Gastroesophageal sphincter (tissue), 4 donors: ENCODE data around the gene EZH1. TPM values are rescaled to one million over a fixed set of nuclear protein-coding genes. Genes with fewer than 3 reads are reported as not detected.
"Not testable (repeated sequence)": the region's sequence is repeated elsewhere in the genome, so short reads cannot be mapped to it uniquely, and the experiment has no call there.

Experiments
- ATAC-seq: fragments of 150-250 bp; one replicate; pipeline ENCODE4 v1.9.1; 2016; ENCODE audit warnings: mild to moderate bottlenecking, moderate library complexity
- H3K27ac ChIP-seq, 4 donors: fragments of 200-600 bp; sonication (generic) in 3 of 4; 1 replicate in 3 of 4; 2 replicates in 1 of 4; pipeline ENCODE4 v1.5.1; 2016 to 2019
- H3K27me3 ChIP-seq: fragments of 200-600 bp; sonication (generic); one replicate; pipeline ENCODE4 v1.5.1; 2019
- H3K36me3 ChIP-seq, 2 donors: fragments of 200-600 bp; sonication (generic); one replicate each; pipeline ENCODE4 v1.5.1; 2019; ENCODE audit warnings: control low read depth in 1 of 2
- H3K4me1 ChIP-seq, 3 donors: fragments of 200-600 bp; sonication (generic); 1 replicate in 2 of 3; 2 replicates in 1 of 3; pipeline ENCODE4 v1.5.1; 2016 to 2019; ENCODE audit warnings: control low read depth in 2 of 3
- H3K4me3 ChIP-seq, 2 donors: fragments of 200-600 bp; sonication (generic); one replicate each; pipeline ENCODE4 v1.5.1; 2019; ENCODE audit warnings: mild to moderate bottlenecking in 1 of 2, moderate library complexity in 1 of 2
- H3K9me3 ChIP-seq, 3 donors: fragments of 200-600 bp; sonication (generic); one replicate each; pipeline ENCODE4 v1.5.1; 2017 to 2019; ENCODE audit warnings: control low read depth in 2 of 3
- CTCF ChIP-seq, 4 experiments: fragments of 200-600 bp in 2 of 4; fragments of 450-650 bp in 2 of 4; sonication (generic) in 1 of 4; IDR thresholded peaks; one replicate each; pipeline ENCODE4 v1.5.1; 2017 to 2019; ENCODE audit warnings: antibody characterized with exemption in 4 of 4, mild to moderate bottlenecking in 2 of 4, moderate library complexity in 2 of 4
- EP300 ChIP-seq: sonication (generic); formaldehyde crosslinking; IDR thresholded peaks from one replicate; pipeline ENCODE4 v1.6.1; 2017; ENCODE audit warnings: antibody characterized with exemption, mild to moderate bottlenecking
- POLR2A ChIP-seq, 2 donors: fragments of 450-650 bp; IDR thresholded peaks; one replicate each; pipeline ENCODE4 v1.6.1; 2017; ENCODE audit warnings: antibody characterized with exemption in 2 of 2, mild to moderate bottlenecking in 2 of 2, moderate library complexity in 1 of 2
- POLR2AphosphoS5 ChIP-seq: sonication (generic); formaldehyde crosslinking; IDR thresholded peaks from one replicate; pipeline ENCODE4 v1.6.1; 2017; ENCODE audit warnings: antibody characterized with exemption
- WGBS, 2 donors: methylation state at CpG; one replicate each; pipeline ENCODE4 v1.1.5; 2018; ENCODE audit warnings: low coverage in 1 of 2; 5-methylcytosine and 5-hydroxymethylcytosine counted together
- total RNA-seq, 4 donors: library from RNA; depleted of rRNA; stranded (reverse); fragments of >200 nt; gene quantifications; one replicate each; pipeline ENCODE4 v1.1.0, GENCODE V29; 2016

The EZH1 gene
- total RNA-seq, 4 donors from 2014 or later = 57.2 to 90.4 (median 59.7) TPM

GRCh38 chr17:42665581-42666001 lies 79.2 kb downstream of the EZH1 start:
- Histone ChIP-seq H3K27ac (peak overlapping the region in 2 of 4 donors; percentile 4 to 99), H3K9me3 (no peaks in the 10 kb centered on the region), H3K36me3 (peaks cover 0 to 85% of the 10 kb centered on the region in 2 donors), H3K4me3 (no peak overlapping the region), H3K4me1 (peaks cover 8 to 66% (median 17%) of the 10 kb centered on the region in 3 donors), H3K27me3 (no peaks in the 10 kb centered on the region)
- no peak for TF ChIP-seq POLR2AphosphoS5
- no peak for TF ChIP-seq CTCF (IDR thresholded peaks at IDR 0.05)
- TF ChIP-seq EP300 = no peak
- TF ChIP-seq POLR2A (IDR thresholded peaks at IDR 0.05) = no peak
- ATAC-seq = no peak
- 67% methylated on average over 3 of the region's 14 CpGs; no CpG with 5 or more reads in 1 of the 2 donors for WGBS, 2 donors

DNA sequence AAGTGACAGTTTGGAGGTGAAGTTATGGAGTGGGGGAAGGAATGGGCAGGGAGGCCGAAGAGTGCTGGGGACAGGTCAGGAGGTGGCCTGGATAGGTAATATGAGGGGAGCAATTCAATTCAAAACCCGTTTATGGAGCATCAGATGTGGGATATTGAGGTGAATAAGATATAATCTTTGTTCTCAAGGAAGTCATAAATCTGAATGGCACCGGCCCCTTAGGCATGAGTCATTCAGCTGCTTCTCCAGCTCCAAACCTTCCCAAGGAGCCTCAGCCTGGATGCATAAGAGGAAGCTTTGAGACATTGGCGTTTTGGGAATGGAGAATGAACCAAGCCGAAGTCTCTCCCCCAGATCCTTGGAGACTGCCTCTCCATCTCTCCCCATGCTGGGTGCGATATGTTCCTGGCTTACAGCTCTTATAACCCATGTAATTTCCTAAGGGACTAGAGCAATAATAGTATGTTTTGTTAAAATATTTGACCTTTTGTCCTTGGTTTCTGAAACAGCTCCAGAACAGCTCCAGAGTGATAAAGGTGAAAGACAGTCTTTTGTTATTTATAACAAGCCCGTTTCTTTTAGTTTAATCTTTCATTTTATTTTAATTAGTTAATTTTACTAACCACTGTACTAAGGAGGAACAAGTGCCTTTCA lies 84.0 kb downstream of the EZH1 start:
- ATAC-seq = no peak
- H3K36me3 ChIP-seq = peaks cover 0 to 46% of the 10 kb centered on the region in 2 donors
- H3K4me3 ChIP-seq = no peak overlapping the region
- WGBS, 2 donors = 44 to 65% methylated on average over 5 to 7 of the region's 7 CpGs
- no peaks in the 10 kb centered on the region for H3K9me3 ChIP-seq
- H3K27me3 ChIP-seq = no peaks in the 10 kb centered on the region
- peaks cover 0 to 41% (median 11%) of the 10 kb centered on the region in 3 donors for H3K4me1 ChIP-seq
- peak overlapping the region in 3 of 4 donors; percentile 35 to 86 (median 60) for H3K27ac ChIP-seq
- TF ChIP-seq CTCF (IDR thresholded peaks at IDR 0.05) (no peak), POLR2AphosphoS5 (no peak), EP300 (no peak), POLR2A (IDR thresholded peaks at IDR 0.05) (no peak)

DNA sequence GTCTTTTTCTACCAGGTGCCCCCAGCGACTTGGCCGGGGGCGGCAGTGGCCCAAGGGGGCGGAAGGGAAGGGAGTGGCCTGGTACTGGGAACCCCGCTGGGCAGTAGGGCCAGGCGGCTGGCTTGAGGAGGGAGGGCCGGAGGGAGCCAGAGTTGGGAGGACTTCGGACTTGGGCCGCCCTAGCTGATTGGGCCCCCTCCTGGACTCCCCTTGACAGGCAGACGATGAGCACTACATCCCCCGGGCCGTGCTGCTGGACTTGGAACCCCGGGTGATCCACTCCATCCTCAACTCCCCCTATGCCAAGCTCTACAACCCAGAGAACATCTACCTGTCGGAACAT lies 84.9 kb downstream of the EZH1 start:
- H3K27me3 ChIP-seq, H3K9me3 ChIP-seq, ATAC-seq: not testable (repeated sequence)
- Histone ChIP-seq H3K4me1 (peaks cover 0 to 32% (median 11%) of the 10 kb centered on the region in 3 donors), H3K27ac (peak overlapping the region in 3 of 4 donors; percentile 86 to 94 (median 91)), H3K4me3 (peak overlapping the region; percentile 56 to 71), H3K36me3 (peaks cover 0 to 36% of the 10 kb centered on the region in 2 donors)
- WGBS, 2 donors = no CpG with 5 or more reads among the region's 14 CpGs

- TF ChIP-seq POLR2A (IDR thresholded peaks at IDR 0.05) (peak; percentile 67 to 68), POLR2AphosphoS5 (peak; percentile 73), CTCF (IDR thresholded peaks at IDR 0.05) (no peak), EP300 (no peak)
- WGBS, 2 donors = 0% methylated on average over 4 to 5 of the region's 59 CpGs
- Histone ChIP-seq H3K4me3 (peak within 1 kb of the TSS; percentile 56 to 71), H3K4me1 (peaks cover 0 to 35% (median 11%) of the 10 kb centered on the region in 3 donors), H3K36me3 (peaks cover 0 to 31% of the 10 kb centered on the region in 2 donors), H3K9me3 (no peaks in the 10 kb centered on the region), H3K27ac (peak within 1 kb of the TSS; percentile 56 to 94 (median 88)), H3K27me3 (no peaks in the 10 kb centered on the region)
- ATAC-seq = peak; percentile 95
Observed at GRCh38 chr17:42659079-42659931, 85.5 kb downstream of the EZH1 start, which contains the start of gene TUBG2. TSS of gene TUBG2 (plus strand) at chr17:42659284. CDS start at chr17:42659504, 220 bp downstream.

GRCh38 chr17:42657824-42658588 lies 86.8 kb downstream of the EZH1 start:
- no peaks in the 10 kb centered on the region for H3K9me3 ChIP-seq
- no peak overlapping the region for H3K27ac ChIP-seq
- ATAC-seq = no peak
- no peak overlapping the region for H3K4me3 ChIP-seq
- 72 to 85% methylated on average over 9 of the region's 9 CpGs for WGBS, 2 donors
- peaks cover 0 to 48% (median 11%) of the 10 kb centered on the region in 3 donors for H3K4me1 ChIP-seq
- TF ChIP-seq EP300 = no peak
- TF ChIP-seq POLR2A (IDR thresholded peaks at IDR 0.05) = no peak
- no peak for TF ChIP-seq CTCF (IDR thresholded peaks at IDR 0.05)
- TF ChIP-seq POLR2AphosphoS5 = no peak
- H3K36me3 ChIP-seq = peaks cover 0 to 18% of the 10 kb centered on the region in 2 donors
- H3K27me3 ChIP-seq = no peaks in the 10 kb centered on the region
